Measurements from ENCODE around the gene CD151.
A peak's percentile ranks its signal among the peaks of the same experiment; 100 is the strongest.

The CD151 gene

GRCh38 chr11:832529-833113 lies at the start of gene CD151:
CD151 (plus strand) TSS chr11:832952; CDS start chr11:836070, 3,118 bp downstream.
- in situ Hi-C loops (cut with HindIII; ENCODE audit: low pct_unique_long_range_greater_than_20kb, low sequenced_read_pairs) = no loop called here
- no peak for TF ChIP-seq JUND (IDR thresholded peaks at IDR 0.05; ENCODE audit: low read depth)
- DNase-seq (ENCODE audit: low read depth in 1 of 2, low spot score in 1 of 2) = peak; percentile 26 to 69

GRCh38 chr11:783581-784015 lies 49.2 kb upstream of the CD151 start:
- in situ Hi-C loops (cut with HindIII; ENCODE audit: low pct_unique_long_range_greater_than_20kb, low sequenced_read_pairs) = no loop called here
- TF ChIP-seq JUND (IDR thresholded peaks at IDR 0.05; ENCODE audit: low read depth) = no peak
- DNase-seq (ENCODE audit: low read depth in 1 of 2, low spot score in 1 of 2) = no peak

- DNase-seq (ENCODE audit: low read depth in 1 of 2, low spot score in 1 of 2) = no peak
- in situ Hi-C loops (cut with HindIII; ENCODE audit: low pct_unique_long_range_greater_than_20kb, low sequenced_read_pairs) = no loop called here
- TF ChIP-seq JUND (IDR thresholded peaks at IDR 0.05; ENCODE audit: low read depth) = no peak
Measured at GRCh38 chr11:786235-787083, 46.3 kb upstream of the CD151 start.

- no peak for TF ChIP-seq JUND (IDR thresholded peaks at IDR 0.05; ENCODE audit: low read depth)
- no peak for DNase-seq (ENCODE audit: low read depth in 1 of 2, low spot score in 1 of 2)
- in situ Hi-C loops (cut with HindIII; ENCODE audit: low pct_unique_long_range_greater_than_20kb, low sequenced_read_pairs) = no loop called here
Measured at GRCh38 chr11:787084-787675, 45.6 kb upstream of the CD151 start.

- DNase-seq (ENCODE audit: low read depth in 1 of 2, low spot score in 1 of 2) = no peak
- in situ Hi-C loops (cut with HindIII; ENCODE audit: low pct_unique_long_range_greater_than_20kb, low sequenced_read_pairs) = no loop called here
- TF ChIP-seq JUND (IDR thresholded peaks at IDR 0.05; ENCODE audit: low read depth) = no peak
Measured at GRCh38 chr11:788009-788640, 44.6 kb upstream of the CD151 start.

DNA sequence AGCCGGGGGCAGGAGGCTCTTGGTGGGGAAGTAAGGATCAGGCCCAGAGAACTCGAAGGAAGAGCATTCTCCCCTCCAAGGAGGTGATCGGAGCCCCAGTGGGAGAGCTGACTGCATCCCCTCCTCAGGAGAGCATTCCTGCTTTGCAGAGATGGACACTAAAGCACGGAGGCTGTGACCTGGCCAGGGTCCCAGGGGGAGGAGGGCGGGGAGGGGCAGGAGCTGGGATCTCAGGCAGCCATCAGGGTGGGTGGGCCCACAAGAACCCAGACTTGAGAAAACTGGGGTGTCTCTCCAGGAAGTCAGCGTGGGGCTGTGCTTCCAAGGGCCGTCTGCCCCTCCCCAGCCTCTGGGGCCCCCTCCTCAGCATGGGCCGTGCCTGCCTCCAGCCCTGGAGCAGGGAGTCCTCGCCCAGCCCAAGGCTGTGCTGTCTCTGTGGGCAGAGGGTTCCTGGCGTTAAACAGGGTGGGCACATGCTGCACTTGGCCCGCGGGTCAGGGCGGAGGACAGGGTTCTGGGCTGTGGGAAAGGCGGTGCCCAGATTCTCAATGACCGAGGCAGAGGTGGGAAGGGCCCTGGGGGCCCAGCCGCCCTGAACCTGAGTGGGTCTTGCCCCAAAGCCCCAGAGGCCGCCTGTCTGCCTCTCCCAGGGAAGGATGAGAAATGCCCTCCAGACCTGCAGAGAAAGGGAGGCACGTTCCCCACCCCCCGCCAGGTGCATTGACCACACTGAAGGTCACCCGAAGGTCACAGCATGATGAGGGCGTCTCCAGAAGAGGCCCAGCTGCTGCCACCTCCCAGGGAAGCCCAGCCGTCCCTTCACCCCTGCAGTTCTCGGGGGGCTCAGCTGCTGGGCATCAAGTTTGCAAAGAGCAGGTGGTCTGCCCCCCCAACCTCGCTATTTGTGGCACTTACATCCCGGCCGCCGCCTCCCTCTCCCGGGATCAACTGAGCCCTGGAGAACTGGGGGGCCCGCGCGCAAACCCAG lies 43.5 kb upstream of the CD151 start:
- TF ChIP-seq JUND (IDR thresholded peaks at IDR 0.05; ENCODE audit: low read depth) = no peak
- in situ Hi-C loops (cut with HindIII; ENCODE audit: low pct_unique_long_range_greater_than_20kb, low sequenced_read_pairs) = no loop called here
- no peak for DNase-seq (ENCODE audit: low read depth in 1 of 2, low spot score in 1 of 2)

- peak in 1 of 2 experiments; percentile 55 for DNase-seq (ENCODE audit: low read depth in 1 of 2, low spot score in 1 of 2)
Measured at GRCh38 chr11:789943-790342, 42.8 kb upstream of the CD151 start, which contains the start of gene CEND1. CEND1 (minus strand) TSS chr11:790090; CDS start chr11:788576, 1,514 bp downstream.

GRCh38 chr11:790721-791564 lies 41.8 kb upstream of the CD151 start:
- in situ Hi-C loops (cut with HindIII; ENCODE audit: low pct_unique_long_range_greater_than_20kb, low sequenced_read_pairs) = no loop called here
- no peak for TF ChIP-seq JUND (IDR thresholded peaks at IDR 0.05; ENCODE audit: low read depth)

More at GRCh38 chr11:789943-790342, 42.8 kb upstream of the CD151 start, which contains the start of gene CEND1:
- TF ChIP-seq JUND (IDR thresholded peaks at IDR 0.05; ENCODE audit: low read depth) = no peak
- in situ Hi-C loops (cut with HindIII; ENCODE audit: low pct_unique_long_range_greater_than_20kb, low sequenced_read_pairs) = no loop called here

GRCh38 chr11:791658-792534 lies 40.9 kb upstream of the CD151 start:
- no peak for DNase-seq (ENCODE audit: low read depth in 1 of 2, low spot score in 1 of 2)
- no peak for TF ChIP-seq JUND (IDR thresholded peaks at IDR 0.05; ENCODE audit: low read depth)
- in situ Hi-C loops (cut with HindIII; ENCODE audit: low pct_unique_long_range_greater_than_20kb, low sequenced_read_pairs) = no loop called here

More at GRCh38 chr11:790721-791564, 41.8 kb upstream of the CD151 start:
- DNase-seq (ENCODE audit: low read depth in 1 of 2, low spot score in 1 of 2) = no peak

- in situ Hi-C loops (cut with HindIII; ENCODE audit: low pct_unique_long_range_greater_than_20kb, low sequenced_read_pairs) = no loop called here
- TF ChIP-seq JUND (IDR thresholded peaks at IDR 0.05; ENCODE audit: low read depth) = no peak
- no peak for DNase-seq (ENCODE audit: low read depth in 1 of 2, low spot score in 1 of 2)
Measured at GRCh38 chr11:792535-792821, 40.3 kb upstream of the CD151 start.

Data from T47D (cell line).